ENCODE measurements around the gene COX20. TPM values are rescaled to one million over a fixed set of nuclear protein-coding genes. Genes with fewer than 3 reads are reported as not detected.

The COX20 gene
- total and polyA plus RNA-seq, 2 of the 4 experiments (the other 2 are of a cell fraction) = 13.3 to 27.0 TPM

- H3K9me3 ChIP-seq (ENCODE audit: control insufficient read depth, insufficient read depth, low read length) = no peaks in the 10 kb centered on the region
- no peak overlapping the region for H4K91ac ChIP-seq (ENCODE audit: insufficient read depth, low read depth, low read length)
- no peak overlapping the region for H3K14ac ChIP-seq (replicated peaks; ENCODE audit: low read depth, low read length)
- H2BK15ac ChIP-seq (ENCODE audit: low read depth, low read length) = no peak overlapping the region
- no peak overlapping the region for H2BK20ac ChIP-seq (ENCODE audit: low read depth, low read length)
- no peak overlapping the region for H3K4ac ChIP-seq (ENCODE audit: low read depth, low read length)
- no peak overlapping the region for H3K18ac ChIP-seq (ENCODE audit: low read depth, low read length)
- no peaks in the 10 kb centered on the region for H3K79me1 ChIP-seq (ENCODE audit: low read depth in 1 of 2, low read length in 2 of 2)
- dilution Hi-C loops (cut with HindIII; ENCODE audit: low sequenced_read_pairs, unreplicated experiment) (no loop called here), in situ Hi-C loops (cut with MboI; ENCODE audit: low sequenced_read_pairs) (no loop called here), intact Hi-C loops (cut with micrococcal nuclease) (no loop called here)
- no peak overlapping the region for H2AK5ac ChIP-seq (ENCODE audit: low read depth, low read length)
- no peak overlapping the region for H2BK120ac ChIP-seq (ENCODE audit: low read depth, low read length)
- no peaks in the 10 kb centered on the region for H3K9me1 ChIP-seq (ENCODE audit: insufficient read depth, low read length)
- no peak overlapping the region for H3K27ac ChIP-seq (ENCODE audit: insufficient read depth, low read length)
- no peak overlapping the region for H3K23ac ChIP-seq (ENCODE audit: low read depth, low read length)
- ChIA-PET POLR2A (ENCODE audit: unreplicated experiment) (no interaction called here), CTCF (no interaction called here)
- H3K27me3 ChIP-seq (ENCODE audit: control insufficient read depth, insufficient read depth, low read length) = peaks cover 4% of the 10 kb centered on the region; the same call in 1 of the 2 replicates
- no peaks in the 10 kb centered on the region for H4K20me1 ChIP-seq (ENCODE audit: insufficient read depth, low read length)
- H3K4me1 ChIP-seq (ENCODE audit: control insufficient read depth, insufficient read depth, low read length) = peaks cover 3% of the 10 kb centered on the region
- no peak overlapping the region for H3K9ac ChIP-seq (ENCODE audit: low read depth, low read length)
- H3K4me2 ChIP-seq (ENCODE audit: low read depth, low read length) = no peak overlapping the region
- no peak overlapping the region for H4K8ac ChIP-seq (ENCODE audit: low read depth in 2 of 2, low read length in 2 of 2)
- TF ChIP-seq BHLHE40 (IDR thresholded peaks at IDR 0.05; ENCODE audit: low read depth, low read length) = no peak
- no peak for TF ChIP-seq ELK1 (IDR thresholded peaks at IDR 0.05; ENCODE audit: borderline replicate concordance, low read depth, low read length)
- TF ChIP-seq MXI1 (IDR thresholded peaks at IDR 0.05; ENCODE audit: borderline replicate concordance, low read depth, low read length) = no peak
- no peak for TF ChIP-seq MAZ (IDR thresholded peaks at IDR 0.05; ENCODE audit: borderline replicate concordance, low read depth, low read length)
- no peak for TF ChIP-seq SMC3 (IDR thresholded peaks at IDR 0.05; ENCODE audit: low read depth, low read length)
- TF ChIP-seq FOS (IDR thresholded peaks at IDR 0.05; ENCODE audit: low read depth, low read length) = no peak
- no peak for TF ChIP-seq NFE2L2 (IDR thresholded peaks at IDR 0.05; ENCODE audit: low read depth, low read length)
- no peak for TF ChIP-seq POLR2A (IDR thresholded peaks at IDR 0.05; ENCODE audit: low read depth, low read length)
- TF ChIP-seq RCOR1 (IDR thresholded peaks at IDR 0.05; ENCODE audit: insufficient replicate concordance, low read length) = no peak
- no peak for TF ChIP-seq RAD21 (IDR thresholded peaks at IDR 0.05; ENCODE audit: low read length)
- TF ChIP-seq, protein P1, sequence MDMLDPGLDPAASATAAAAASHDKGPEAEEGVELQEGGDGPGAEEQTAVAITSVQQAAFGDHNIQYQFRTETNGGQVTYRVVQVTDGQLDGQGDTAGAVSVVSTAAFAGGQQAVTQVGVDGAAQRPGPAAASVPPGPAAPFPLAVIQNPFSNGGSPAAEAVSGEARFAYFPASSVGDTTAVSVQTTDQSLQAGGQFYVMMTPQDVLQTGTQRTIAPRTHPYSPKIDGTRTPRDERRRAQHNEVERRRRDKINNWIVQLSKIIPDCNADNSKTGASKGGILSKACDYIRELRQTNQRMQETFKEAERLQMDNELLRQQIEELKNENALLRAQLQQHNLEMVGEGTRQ (IDR thresholded peaks at IDR 0.05; ENCODE audit: low read depth, low read length) = no peak
- TF ChIP-seq CEBPB (IDR thresholded peaks at IDR 0.05; ENCODE audit: low read depth, low read length) = no peak
- TF ChIP-seq RFX5 (IDR thresholded peaks at IDR 0.05; ENCODE audit: low read depth, low read length) = no peak
- DNase-seq (no peak), ATAC-seq (ENCODE audit: low read depth) (no peak)
- no peak overlapping the region for H2BK5ac ChIP-seq (ENCODE audit: low read depth, low read length, poor library complexity, severe bottlenecking)
- no peak overlapping the region for H3K56ac ChIP-seq (ENCODE audit: extremely low read depth, insufficient read depth, low read length)
- H3K36me3 ChIP-seq (ENCODE audit: control insufficient read depth, insufficient read depth, low read length) = no peaks in the 10 kb centered on the region
- H3K4me3 ChIP-seq (ENCODE audit: insufficient read depth, low read depth, low read length) = no peak overlapping the region
- H2AK9ac ChIP-seq (replicated peaks; ENCODE audit: low read depth, low read length, poor library complexity) = no peak overlapping the region
- BruUV-seq (replicated peaks) = no TSS peak
- WGBS, 2 experiments (ENCODE audit: extremely low coverage in 2 of 2, insufficient read length in 1 of 2) = 60% methylated on average over 1 of the region's 4 CpGs; no CpG with 5 or more reads in 1 of the 2 experiments
- H4K5ac ChIP-seq (ENCODE audit: low read depth, low read length) = no peak overlapping the region
- H2AFZ ChIP-seq (replicated peaks; ENCODE audit: low read length, poor library complexity) = no peak overlapping the region
Observed at GRCh38 chr1:244789731-244790130, 45.7 kb upstream of the COX20 start.

All from IMR-90 (cell line).